HG02884 (cell line): ENCODE measurements around the gene HHIPL1.

ENCODE experiments used
- ATAC-seq: cut with Tn5 transposase; IDR thresholded peaks from one replicate; pipeline ENCODE4 v1.9.1; 2021; ENCODE audit warnings: mild to moderate bottlenecking, moderate library complexity; ENCODE audit not compliant: unreplicated experiment

The HHIPL1 gene

DNA sequence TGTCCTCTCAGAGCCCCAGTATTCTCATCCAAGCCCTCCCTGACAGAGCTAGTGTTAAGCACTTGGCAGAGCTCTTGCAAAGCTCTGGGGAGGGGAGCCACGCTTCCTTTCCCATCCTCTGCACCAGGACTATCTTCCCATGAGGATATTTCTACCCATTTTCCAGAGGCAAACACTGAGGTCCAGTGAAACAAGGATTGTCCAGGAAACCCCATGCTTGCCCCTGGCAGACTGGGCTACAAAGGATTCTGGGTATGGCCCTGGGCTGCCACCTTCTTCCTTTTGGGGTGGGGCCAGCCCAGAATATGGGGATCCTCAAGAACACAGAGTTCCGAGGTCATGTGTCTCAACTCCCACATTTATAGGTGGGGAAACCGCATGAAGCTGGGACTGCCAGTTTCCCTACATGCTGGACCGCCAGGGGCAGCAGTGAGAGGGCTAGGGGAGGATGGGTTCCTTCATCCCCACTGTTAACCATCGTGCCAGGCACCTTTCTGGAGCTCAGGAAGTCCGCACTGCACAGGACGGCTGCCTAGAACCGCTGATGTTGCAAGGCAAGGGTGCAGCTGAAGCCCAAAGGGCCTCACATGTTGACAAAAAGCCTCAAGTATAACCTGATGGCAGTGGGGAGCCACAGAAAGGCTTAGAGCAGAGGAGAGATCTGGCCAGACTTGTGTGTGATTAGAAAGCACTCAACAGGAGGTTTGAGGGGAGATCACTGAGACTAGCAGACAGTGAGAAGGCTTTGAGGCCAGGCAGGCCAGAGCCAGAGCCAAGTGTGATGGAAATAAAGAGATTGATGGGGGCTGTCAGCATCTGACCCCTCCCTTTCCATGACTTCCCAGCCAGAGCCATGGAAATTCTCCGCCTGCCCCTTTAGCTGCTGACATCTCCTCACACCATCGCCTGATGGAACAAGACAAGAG lies 35.4 kb upstream of the HHIPL1 start:
- ATAC-seq: no peak

DNA sequence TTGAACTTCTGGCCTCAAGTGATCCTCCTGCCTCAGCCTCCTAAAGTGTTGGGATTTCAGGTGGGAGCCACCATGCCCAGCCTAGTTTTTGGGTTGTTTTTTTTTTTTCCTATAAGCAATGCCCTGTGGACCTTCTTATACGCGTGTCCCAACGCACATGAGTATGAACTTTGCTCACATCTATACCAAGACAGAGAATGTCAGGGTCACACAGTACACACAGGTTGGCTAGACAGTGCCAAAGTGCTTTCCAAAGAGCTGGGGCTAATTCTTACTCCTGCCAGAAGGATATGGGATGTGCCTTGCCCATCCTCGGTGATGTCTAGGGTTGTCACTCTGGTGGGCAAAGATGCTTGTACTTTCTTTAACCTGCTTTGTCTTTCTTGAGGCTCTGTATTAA lies 33.3 kb upstream of the HHIPL1 start:
- no peak for ATAC-seq

DNA sequence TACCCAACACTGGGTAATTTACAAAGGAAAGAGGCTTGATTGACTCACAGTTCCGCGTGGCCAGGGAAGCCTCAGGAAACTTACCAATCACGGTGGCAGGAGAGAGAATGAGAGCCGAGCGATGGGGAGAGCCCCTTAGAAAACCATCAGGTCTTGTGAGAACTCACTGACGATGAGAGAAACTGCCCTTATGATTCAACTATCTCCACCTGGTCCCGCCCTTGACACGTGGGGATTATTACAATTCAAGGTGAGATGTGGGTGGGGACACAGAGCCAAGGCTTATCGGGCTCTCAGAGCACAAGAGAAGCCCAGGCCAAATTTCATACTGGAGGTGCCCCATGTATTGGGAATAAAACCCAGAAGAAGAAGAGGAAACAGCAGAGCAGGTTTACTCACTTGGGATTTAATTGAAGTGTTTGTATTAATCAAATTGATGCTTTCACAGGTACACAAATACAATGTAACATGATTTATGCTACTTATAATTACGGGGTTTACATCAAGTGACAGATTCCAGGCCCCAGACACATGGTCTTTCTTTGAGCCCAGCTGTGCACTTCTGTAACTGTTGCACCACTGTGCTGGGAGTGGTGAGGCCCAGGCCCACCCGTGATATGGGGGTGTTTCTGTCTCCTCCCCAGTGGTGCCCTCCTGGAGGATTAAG lies 32.7 kb upstream of the HHIPL1 start:
- ATAC-seq: no peak

DNA sequence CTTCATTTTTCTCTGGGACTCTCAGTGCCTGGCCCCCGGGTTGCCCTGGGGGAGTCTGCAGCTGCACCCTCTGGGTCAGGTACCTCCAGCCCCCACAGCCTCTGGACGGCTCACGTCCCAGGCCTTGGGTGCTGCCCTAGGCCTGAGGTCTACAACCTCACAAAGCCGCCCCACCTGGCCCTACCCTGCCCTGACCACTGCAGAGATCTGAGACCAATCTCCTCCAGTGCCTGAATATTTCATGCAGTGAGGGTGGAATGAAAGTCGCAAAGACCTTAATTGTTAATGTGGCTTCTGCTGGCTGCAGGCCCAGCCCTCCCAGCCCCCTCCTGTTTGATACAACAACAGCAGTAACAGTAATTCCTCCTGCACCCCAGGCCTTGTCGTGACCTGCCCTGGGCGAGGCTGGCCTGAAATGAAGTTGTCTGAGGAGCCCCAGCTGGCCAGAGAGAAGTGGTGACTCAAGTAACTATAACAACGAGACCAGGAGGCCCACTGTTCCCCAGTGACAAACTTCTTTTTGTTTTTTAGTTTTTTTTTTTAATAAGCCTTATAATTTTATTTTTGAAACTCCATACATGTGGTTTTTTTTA lies 32.1 kb upstream of the HHIPL1 start:
- no peak for ATAC-seq

DNA sequence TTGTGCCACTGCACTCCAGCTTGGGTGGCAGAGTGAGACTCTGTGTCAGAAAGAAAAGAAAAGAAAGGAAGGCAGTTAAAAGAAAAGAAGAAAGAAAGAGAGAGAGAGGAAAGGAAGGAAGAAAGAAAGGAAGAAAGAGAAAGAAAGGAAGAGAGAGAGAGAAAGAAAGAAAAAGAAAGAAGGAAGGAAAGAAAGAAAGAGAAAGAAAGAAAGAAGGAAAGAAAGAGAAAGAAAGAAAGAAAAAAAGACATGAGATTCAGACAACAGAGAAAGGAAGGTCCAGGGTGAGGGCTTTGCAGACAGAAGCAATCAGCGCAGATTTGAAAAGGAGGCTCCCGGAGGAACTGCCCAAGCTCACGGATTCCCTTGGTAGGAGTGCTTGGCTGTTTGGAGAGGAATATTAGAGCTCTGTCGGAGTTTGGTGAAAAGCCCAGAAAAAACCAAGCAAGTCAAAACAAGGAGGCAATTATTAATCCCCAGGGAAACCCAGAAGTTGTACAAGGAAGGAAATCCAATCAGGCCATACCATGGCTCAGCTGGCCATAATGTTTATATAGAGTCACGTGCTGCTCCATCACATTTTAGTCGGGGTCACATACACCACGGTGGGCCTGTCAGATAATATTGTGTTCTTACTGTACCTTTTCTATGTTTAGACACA lies 29.3 kb upstream of the HHIPL1 start:
- ATAC-seq: no peak

DNA sequence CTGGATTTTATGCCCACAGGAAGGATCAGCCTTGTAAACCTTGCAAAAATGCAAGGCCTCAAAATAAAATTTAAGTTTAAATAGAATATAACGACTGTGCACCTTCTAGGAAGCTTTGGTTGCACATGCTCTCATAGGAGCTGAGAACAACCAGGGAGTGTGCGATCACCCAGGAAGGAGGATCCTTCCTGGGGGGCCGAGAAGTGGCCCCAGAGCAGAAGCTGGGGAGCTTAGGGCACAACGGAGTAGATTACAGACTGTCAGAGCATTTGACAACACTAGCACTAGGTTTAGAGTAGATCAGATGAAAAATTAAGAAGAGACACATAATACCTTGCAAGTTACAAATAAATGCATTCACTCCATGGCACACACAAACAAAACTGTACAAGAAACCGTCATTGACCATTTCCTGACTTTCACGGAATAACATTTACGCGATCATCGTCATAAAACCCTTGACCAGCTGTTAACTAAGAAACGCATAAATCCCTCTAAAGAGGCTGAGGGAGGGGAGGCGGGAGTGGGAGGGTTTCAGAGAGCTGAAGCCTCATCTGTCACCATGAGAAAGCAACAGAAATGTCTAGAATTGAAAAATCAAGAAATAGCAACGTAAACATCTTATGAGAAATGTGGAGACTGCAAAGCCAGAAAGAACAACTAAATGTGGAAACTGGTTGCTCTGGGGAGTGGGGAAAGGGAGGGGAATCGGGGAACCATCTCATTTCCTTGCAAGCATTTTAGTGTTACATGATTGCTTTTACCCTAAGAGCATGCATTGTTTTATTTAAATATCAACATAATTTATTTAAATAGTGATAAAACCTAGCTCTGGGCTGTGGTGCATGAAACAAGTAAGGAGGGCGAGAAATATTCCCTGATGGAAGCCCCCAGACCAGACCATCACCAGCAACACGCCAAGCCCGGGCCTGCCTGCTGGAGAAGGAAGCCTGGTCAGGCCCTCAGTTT lies 27.8 kb upstream of the HHIPL1 start:
- no peak for ATAC-seq

DNA sequence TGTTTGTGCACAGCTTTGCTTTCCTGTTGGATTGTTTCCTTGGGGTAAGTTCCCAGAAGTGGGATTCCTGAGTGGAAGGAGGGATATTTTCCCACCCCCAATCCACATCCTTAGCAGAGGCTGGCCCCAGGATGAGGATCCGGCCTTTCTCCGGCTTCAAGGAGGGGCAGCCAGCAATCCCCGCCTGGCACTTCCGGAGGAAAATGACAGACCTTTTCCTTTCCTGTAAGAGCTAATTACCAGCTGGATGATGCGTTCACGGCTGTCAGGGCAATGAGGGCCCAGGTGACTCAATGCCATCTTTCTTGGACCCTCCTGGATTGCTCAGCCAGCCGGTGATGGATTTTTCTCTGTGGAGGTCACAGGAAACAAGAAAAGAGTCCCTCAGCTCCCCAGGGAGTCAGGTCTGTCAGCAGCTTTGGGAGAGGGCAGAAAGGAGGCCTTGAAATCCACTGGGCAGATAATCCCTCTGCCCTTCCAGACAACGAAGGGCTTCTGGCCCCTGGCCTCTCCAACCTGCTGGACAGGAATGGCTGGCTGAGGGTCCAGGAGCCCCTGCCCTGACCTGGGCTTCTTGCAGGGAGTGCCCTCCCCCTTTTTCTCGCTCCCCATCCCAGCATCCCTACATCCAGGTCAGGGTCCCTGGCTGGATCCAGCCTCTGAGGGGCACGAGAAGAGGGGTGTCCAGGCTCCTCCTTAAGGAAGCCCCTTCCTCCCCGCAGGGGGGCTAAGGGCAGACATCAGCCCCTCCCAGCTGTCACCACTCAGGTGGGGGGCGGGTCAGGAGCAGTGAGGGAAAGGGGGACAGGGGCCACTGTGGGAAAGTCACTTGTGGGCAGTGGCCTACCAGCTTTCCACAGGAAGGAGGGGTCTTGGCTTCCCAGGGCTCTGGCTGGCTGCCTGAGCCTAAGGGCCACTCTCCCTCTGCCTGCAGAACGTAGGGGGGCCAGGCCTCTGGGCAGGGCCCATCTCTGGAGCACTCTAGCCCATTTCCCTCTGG lies 24.8 kb upstream of the HHIPL1 start:
- ATAC-seq: no peak

DNA sequence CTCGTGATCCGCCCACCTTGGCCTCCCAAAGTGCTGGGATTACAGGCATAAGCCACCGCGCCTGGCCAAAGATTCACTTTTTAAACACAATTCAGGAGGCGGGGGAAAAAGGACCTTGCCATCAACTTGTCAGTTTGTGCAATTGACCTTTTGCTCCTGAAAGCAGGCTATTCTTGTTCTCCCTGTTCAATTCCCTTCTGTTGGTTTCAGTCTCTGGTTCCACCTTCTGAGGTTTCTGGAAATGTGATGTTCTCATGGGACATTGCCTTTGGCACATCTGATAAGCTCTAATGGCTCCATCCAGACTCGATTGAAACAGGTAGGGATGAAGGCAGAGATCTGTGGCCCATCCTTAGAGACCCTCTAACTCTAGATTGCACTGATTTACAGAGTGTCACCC lies 23.0 kb upstream of the HHIPL1 start:
- ATAC-seq: no peak

DNA sequence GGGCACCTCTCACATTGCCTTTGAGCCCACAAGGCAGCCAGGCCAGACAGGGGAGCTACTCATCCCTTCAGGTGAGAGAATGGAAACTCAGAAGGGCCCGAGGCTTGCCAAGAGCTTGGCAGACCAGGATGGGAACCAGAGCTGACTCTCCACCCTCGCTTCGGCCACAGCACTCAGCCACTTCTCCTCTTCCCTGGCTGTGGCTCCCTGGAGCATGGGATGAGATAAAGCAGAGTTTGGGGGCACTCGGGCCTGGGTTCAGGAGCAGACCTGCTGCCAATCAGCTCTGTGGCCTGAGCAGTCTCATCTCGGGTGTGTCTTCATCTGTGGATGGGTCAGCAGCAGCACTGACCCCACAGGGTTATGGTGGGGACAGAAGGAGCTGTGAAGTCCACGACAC lies 20.9 kb upstream of the HHIPL1 start:
- no peak for ATAC-seq

DNA sequence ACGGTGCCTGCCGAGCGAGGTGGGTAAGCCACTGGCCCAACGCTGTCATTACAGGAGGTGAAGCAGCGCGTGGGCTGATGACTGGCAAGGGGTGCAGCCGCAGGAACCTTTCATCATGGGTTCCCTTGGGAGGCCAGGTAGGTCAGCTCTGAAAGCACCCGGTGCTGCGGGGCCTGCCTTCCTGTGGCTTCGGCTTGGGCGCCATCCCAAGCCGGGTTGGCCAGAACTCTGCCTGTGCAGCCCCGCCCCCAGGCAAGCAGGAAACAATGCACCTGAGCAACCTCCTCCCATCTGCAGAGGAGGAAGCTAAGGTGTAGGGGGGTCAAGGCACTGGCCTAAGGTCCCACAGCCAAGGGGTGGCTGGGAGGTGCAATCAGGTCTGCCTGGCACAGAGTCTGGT lies 20.0 kb upstream of the HHIPL1 start:
- ATAC-seq: no peak

DNA sequence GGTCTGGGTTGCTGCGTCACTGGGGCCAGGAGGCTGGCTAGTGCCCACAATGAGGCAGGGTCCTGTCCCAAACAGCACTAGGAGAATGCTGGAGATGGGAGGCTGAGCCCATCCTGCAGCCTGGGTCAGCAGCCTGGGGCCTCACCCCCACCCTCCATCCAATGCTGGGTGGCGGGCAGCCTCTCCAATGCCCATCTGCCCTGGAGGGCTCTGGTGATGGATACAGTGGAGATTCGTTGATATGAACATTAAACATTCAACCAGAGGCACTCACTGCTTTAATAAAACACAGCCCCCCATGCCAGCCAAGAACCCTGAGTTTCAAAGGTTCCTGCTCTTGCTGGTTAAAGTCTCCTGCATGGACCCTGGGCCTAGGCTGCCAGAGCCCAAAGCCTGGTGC lies 19.5 kb upstream of the HHIPL1 start:
- ATAC-seq: no peak

DNA sequence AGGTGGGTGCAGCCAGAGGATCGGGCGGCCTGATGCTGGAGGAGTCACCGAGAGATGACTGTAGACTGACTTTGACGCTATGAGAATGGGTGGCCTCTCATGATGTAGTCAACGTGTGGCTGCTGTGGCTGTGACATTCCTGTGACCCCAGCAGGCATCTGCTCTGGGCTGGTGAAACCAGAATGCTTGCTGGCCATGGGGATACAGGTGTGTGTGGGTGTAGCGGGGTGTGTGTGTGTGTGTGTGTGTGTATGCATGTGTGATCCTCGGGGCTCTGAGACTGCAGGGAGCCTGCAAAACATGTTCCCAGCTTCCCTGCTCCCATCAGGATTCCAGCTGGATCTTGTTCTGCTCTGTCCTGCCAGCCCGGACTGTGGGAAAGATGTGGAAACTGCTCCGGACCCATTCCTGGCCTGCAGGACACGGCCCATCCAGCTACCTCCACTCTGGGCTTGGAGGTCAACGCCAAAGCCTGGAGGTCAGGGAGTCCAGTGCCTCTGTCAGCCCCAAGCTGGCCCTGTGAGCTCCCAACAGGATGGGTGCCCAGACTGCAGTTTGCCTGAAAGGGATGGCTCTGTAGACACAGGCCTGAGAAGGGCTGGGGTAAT lies 18.8 kb upstream of the HHIPL1 start:
- ATAC-seq: no peak

DNA sequence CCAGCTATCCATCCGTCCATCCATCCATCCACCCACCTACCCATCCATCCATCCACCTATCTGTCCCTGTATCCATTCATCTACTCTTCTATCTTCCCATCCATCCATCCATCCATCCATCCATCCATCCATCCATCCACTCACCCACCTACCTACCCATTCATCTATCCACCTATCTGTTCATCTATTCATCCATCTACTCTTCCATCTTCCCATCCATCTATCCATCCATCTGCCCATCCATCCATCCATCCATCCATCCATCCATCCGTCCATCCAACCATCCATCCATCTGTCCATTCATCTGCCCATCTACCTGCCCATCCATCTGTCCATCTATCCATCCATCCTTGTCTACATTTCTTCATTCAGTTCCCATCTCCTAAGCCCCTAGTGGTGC lies 17.8 kb upstream of the HHIPL1 start:
- no peak for ATAC-seq

DNA sequence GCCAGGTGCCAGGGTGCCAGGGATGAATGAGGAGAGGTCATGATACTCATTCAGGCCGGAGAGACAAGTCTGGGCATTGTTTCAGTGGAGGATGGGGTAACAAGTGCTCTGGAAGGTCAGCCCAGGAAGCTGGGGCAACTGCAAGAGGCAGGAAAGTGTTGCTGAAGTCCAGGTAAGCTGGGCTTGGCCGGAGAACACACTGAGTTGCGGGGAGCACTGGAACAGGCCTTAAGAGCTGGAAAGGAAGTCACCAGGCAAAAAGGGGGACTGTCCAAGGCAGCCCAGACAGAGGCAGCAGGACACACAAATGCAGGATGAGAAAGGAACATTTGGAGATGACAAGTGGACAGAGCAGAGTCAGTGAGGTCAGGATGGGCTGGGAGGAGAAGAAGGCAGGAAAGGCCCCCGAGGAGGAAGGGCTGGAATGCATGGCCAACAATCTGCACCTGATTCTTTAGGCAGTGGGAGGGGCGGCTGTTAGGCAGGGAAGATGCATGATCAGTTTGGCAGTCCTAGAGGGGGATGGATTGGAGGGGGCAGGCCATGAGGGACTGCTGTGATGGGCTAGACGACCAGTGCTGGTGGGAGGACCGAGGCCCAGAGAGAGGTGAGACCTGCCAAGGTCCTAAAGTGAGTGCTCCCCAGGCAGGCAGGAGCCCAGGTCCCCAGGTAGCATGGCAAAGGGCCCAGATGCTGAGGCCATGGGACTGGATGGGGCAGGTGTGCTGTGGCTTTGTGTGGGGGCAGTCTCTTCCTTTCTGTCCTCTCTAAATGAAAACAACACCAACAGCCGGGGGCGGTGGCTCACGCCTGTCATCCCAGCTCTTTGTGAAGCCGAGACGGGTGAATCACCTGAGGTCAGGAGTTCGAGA lies 17.2 kb upstream of the HHIPL1 start:
- ATAC-seq: no peak

DNA sequence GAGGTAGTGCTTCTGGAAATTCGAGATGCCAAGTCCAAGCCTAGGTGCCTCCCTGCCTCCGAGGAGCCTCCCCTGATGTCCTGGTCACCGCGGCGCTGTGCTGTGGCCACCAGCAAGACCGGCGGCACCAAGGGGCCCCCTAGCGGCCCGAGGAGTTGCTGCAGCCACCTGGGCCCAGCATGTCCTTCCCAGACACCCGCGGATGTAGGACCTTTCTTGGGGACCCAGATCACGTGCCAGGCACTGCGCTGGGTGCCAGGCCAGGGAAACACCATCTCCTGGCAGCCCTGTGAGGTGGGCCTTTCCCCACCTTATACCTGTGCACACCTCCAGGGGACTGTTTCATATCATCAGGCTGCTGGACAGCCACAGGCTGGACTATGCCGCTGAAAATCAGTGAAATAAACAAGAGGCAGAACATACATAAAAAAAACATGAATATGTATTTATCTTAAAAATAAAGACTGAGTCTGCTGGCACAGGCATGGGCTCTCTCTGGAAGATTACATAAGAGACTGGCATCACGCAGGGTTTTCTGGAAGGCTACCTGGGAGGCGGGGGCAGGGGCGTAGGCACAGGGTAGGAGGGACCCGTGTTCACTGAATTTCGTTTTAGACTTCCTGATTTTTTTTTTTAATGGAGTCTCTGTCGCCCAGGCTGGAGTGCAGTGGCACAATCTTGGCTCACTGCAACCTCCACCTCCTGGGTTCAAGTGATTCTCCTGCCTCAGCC lies 15.9 kb upstream of the HHIPL1 start:
- peak; percentile 61 for ATAC-seq

DNA sequence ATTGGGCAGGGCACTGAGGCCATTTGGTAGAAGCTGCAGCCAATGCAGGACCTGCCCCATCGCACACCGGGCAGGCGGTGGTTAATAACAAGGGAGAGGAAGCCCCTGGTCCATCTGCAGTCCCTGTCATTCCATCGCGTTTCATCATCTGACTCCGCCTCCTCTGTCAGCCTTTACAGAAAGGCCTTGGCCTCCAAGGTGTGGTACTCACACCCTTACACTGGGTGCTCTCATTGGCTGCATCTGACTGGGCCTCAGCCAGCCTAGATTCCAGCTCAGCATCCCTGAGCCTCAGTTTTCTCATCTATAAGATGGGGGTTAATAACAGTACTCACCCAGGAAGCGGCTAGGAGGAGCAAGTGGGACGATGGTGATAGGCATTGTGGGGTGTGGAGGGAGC lies 14.7 kb upstream of the HHIPL1 start:
- ATAC-seq: no peak

DNA sequence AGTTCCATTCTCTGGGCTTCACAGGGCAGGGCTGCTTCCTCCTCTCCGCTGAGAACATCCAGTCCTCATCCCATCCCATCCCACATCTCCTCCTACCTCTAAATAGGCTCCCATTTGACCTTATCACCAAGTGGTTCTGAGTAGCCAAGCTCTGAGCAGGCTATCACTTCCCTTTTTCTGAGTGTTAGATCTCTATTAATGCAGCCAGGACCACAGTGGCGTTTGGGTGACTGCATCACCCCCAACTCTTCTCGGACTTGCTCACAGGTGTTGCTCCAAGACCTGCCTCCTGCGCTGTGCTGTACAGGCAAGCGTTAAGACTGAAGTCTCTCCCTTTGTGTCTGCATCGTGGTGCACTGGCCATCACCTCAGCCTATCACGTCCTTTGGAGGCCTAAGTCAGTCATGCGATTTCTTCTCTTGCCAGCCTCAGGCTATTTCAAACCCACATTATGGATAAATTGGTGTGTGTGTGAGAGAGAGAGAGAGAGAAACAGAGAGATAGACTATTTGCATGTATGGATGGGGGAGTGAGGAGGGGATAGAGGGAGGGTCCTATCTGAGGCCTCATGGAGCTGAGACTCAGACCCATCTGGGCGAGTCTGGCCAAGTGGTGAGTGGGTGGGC lies 12.4 kb upstream of the HHIPL1 start:
- no peak for ATAC-seq
